Endodermal cell (in vitro differentiated cells): ENCODE measurements around the gene TRIM44. TPM values are rescaled to one million over a fixed set of nuclear protein-coding genes. Genes with fewer than 3 reads are reported as not detected.
"Not testable (repeated sequence)": the region's sequence is repeated elsewhere in the genome, so short reads cannot be mapped to it uniquely, and the experiment has no call there.

ENCODE experiments used
- DNase-seq: peaks from one replicate; pipeline ENCODE4 v3.0.0-alpha.2; 2017
- H3K27ac ChIP-seq: 2 replicates; pipeline ENCODE4 v1.5.1; 2013; ENCODE audit warnings: mild to moderate bottlenecking, low read depth, low read length, moderate library complexity
- H3K27me3 ChIP-seq: 2 replicates; pipeline ENCODE4 v1.6.1; 2013; ENCODE audit warnings: mild to moderate bottlenecking, low read length, moderate library complexity; ENCODE audit not compliant: insufficient read depth, control insufficient read depth, poor library complexity, severe bottlenecking
- H3K36me3 ChIP-seq: 2 replicates; pipeline ENCODE4 v1.7.0; 2013; ENCODE audit warnings: mild to moderate bottlenecking, low read length, moderate library complexity; ENCODE audit not compliant: control insufficient read depth, insufficient read depth
- H3K4me1 ChIP-seq: one replicate; pipeline ENCODE4 v1.7.0; 2013; ENCODE audit warnings: low read length; ENCODE audit not compliant: control insufficient read depth, insufficient read depth
- H3K4me3 ChIP-seq: 2 replicates; pipeline ENCODE4 v1.5.1; 2013; ENCODE audit warnings: mild to moderate bottlenecking, low read length, moderate library complexity
- H3K9ac ChIP-seq: 2 replicates; pipeline ENCODE4 v1.6.1; 2013; ENCODE audit warnings: mild to moderate bottlenecking, low read length, moderate library complexity; ENCODE audit not compliant: poor library complexity, severe bottlenecking; ENCODE audit errors: extremely low read depth
- H3K9me3 ChIP-seq: 2 replicates; pipeline ENCODE4 v1.6.1; 2013; ENCODE audit warnings: mild to moderate bottlenecking, low read length, moderate library complexity; ENCODE audit not compliant: control insufficient read depth
- H3K27ac Mint-ChIP-seq: 2 replicates; pipeline ENCODE4 v1.8.0; 2020; ENCODE audit warnings: mixed read lengths
- H3K27me3 Mint-ChIP-seq: 2 replicates; pipeline ENCODE4 v1.8.0; 2021; ENCODE audit warnings: mild to moderate bottlenecking, mixed read lengths; ENCODE audit not compliant: insufficient read depth
- H3K36me3 Mint-ChIP-seq: 2 replicates; pipeline ENCODE4 v1.8.0; 2020; ENCODE audit warnings: low read depth, mixed read lengths
- H3K4me1 Mint-ChIP-seq: 2 replicates; pipeline ENCODE4 v1.8.0; 2020; ENCODE audit warnings: mixed read lengths
- H3K4me3 Mint-ChIP-seq: 2 replicates; pipeline ENCODE4 v1.8.0; 2020; ENCODE audit warnings: mild to moderate bottlenecking, moderate library complexity, mixed read lengths
- H3K9me3 Mint-ChIP-seq: 2 replicates; pipeline ENCODE4 v1.8.0; 2020; ENCODE audit warnings: mild to moderate bottlenecking, mixed read lengths
- WGBS, 2 experiments: methylation state at CpG; one replicate each; pipeline versions ENCODE4 v1.1.5 to v1.1.7; 2013; ENCODE audit warnings: missing lambda C conversion rate in 2 of 2, mixed read lengths in 1 of 2; ENCODE audit not compliant: insufficient coverage in 1 of 2, insufficient read length in 1 of 2; 5-methylcytosine and 5-hydroxymethylcytosine counted together
- total RNA-seq, 2 donors: library from RNA; stranded (reverse); fragmentation: NEBNext Ultra II Directional in 1 of 2; extraction: Animal tissue kit (Norgen Biotek cat#: 25700) in 1 of 2; gene quantifications; 2 replicates in 1 of 2; 3 replicates in 1 of 2; pipeline ENCODE4 v1.2.1, GENCODE V29; 2021
- TF ChIP-seq, protein P1 (sequence below): fragments of 200-600 bp; sonication (generic); conservative IDR thresholded peaks from 2 replicates; pipeline ENCODE4 v1.5.0; 2021; ENCODE audit warnings: antibody characterized with exemption, mild to moderate bottlenecking

Gene TRIM44
- total RNA-seq, 2 donors from 2014 or later: 48.5 to 63.8 TPM

DNA sequence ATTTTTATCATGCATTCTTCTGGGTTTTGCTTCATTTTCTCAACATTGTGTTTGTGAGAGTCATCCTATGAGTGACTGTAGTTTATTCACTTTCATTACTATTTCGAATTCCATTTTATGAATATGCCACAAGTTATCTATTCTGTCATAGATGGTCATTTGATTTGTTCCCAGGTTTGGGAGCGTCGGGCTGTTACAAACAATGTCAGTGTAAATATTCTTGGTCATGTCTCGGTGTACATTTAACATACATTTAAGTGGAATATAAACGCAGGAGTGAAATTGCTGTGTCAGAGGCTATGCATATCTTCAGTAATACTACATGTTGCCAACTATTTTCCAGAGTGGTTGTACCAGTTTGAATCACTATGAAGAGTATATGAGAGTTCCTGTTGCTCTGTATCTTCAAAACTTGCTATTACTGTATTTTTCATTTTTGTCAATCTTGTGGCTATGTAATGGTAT, 2.4 kb downstream of the TRIM44 start:
- H3K36me3 ChIP-seq: peaks cover 6% of the 10 kb centered on the region
- H3K27me3 ChIP-seq: peaks cover 13% of the 10 kb centered on the region
- 94 to 97% methylated on average over 4 to 5 of the region's 5 CpGs for WGBS, 2 experiments
- Mint-ChIP-seq H3K27ac (no peak overlapping the region), H3K4me1 (peaks cover 11% of the 10 kb centered on the region), H3K9me3 (peaks cover 43% of the 10 kb centered on the region), H3K4me3 (no peak overlapping the region), H3K27me3 (peaks cover 29% of the 10 kb centered on the region), H3K36me3 (peaks cover 45% of the 10 kb centered on the region)
- DNase-seq: no peak
- H3K4me1 ChIP-seq: no peaks in the 10 kb centered on the region
- no peak overlapping the region for H3K9ac ChIP-seq
- H3K4me3 ChIP-seq: peak overlapping the region; percentile 81
- no peak overlapping the region for H3K27ac ChIP-seq
- TF ChIP-seq, protein P1, sequence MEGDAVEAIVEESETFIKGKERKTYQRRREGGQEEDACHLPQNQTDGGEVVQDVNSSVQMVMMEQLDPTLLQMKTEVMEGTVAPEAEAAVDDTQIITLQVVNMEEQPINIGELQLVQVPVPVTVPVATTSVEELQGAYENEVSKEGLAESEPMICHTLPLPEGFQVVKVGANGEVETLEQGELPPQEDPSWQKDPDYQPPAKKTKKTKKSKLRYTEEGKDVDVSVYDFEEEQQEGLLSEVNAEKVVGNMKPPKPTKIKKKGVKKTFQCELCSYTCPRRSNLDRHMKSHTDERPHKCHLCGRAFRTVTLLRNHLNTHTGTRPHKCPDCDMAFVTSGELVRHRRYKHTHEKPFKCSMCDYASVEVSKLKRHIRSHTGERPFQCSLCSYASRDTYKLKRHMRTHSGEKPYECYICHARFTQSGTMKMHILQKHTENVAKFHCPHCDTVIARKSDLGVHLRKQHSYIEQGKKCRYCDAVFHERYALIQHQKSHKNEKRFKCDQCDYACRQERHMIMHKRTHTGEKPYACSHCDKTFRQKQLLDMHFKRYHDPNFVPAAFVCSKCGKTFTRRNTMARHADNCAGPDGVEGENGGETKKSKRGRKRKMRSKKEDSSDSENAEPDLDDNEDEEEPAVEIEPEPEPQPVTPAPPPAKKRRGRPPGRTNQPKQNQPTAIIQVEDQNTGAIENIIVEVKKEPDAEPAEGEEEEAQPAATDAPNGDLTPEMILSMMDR: no peak
- peaks cover 45% of the 10 kb centered on the region for H3K9me3 ChIP-seq

DNA sequence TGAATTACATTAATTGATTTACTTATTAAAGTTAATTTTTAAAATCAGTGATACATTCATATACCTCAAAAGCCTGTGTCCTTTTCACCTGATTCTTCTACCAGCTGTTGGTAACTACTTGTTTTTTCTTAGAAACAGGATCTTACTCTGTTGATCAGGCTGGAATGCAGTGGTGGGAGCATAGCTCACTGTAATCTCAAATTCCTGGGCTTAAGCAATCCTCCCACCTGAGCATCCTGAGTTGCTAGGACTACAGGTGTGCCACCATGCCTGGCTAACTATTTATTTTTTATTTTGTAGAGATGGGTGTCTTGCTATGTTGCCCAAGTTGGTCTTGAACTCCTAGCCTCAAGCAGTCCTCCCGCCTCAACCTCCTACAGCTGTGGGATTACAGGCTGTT, 4.7 kb downstream of the TRIM44 start:
- Histone ChIP-seq H3K4me3 (no peak overlapping the region), H3K36me3 (peaks cover 6% of the 10 kb centered on the region), H3K9me3 (peaks cover 45% of the 10 kb centered on the region), H3K4me1 (no peaks in the 10 kb centered on the region), H3K27ac (no peak overlapping the region), H3K27me3 (no peaks in the 10 kb centered on the region), H3K9ac (no peak overlapping the region)
- H3K4me1 Mint-ChIP-seq: peaks cover 4% of the 10 kb centered on the region
- WGBS, 2 experiments: 100% methylated on average over 1 of the region's 1 CpG; no CpG with 5 or more reads in 1 of the 2 experiments
- H3K27me3 Mint-ChIP-seq: peaks cover 8% of the 10 kb centered on the region
- peaks cover 47% of the 10 kb centered on the region for H3K36me3 Mint-ChIP-seq
- TF ChIP-seq, protein P1: no peak
- peaks cover 43% of the 10 kb centered on the region for H3K9me3 Mint-ChIP-seq
- no peak overlapping the region for H3K27ac Mint-ChIP-seq
- H3K4me3 Mint-ChIP-seq: no peak overlapping the region
- no peak for DNase-seq

DNA sequence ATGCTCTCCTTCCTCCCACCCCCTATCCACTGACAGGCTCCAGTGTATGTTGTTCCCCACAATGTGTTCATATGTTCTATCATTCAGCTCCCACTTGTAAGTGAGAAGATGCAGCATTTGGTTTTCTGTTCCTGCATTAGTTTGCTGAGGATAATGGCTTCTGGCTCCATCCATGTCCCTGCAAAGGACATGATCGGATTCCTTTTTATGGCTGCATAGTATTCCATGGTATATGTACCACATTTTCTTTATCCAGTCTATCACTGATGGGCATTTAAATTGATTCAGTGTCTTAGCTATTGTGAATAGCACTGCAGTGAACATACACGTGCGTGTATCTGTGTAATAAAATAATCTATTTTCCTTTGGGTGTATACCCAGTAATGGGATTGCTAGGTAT, 5.8 kb downstream of the TRIM44 start:
- not testable (repeated sequence) for DNase-seq, H3K27ac Mint-ChIP-seq, H3K4me3 Mint-ChIP-seq, H3K9ac ChIP-seq, H3K27me3 ChIP-seq, H3K4me1 ChIP-seq, H3K4me3 ChIP-seq, H3K27me3 Mint-ChIP-seq, H3K4me1 Mint-ChIP-seq, H3K36me3 ChIP-seq, H3K27ac ChIP-seq
- Mint-ChIP-seq H3K9me3 (peaks cover 37% of the 10 kb centered on the region), H3K36me3 (peaks cover 43% of the 10 kb centered on the region)
- H3K9me3 ChIP-seq: peaks cover 42% of the 10 kb centered on the region
- WGBS, 2 experiments: 92 to 94% methylated on average over 3 of the region's 3 CpGs
